GM13977 (cell line): ENCODE results near the gene TLE1.

Experiments used
- DNase-seq: peaks from one replicate; pipeline ENCODE4 v3.0.0; 2012; ENCODE audit warnings: low spot score
- CTCF ChIP-seq: IDR thresholded peaks from 2 replicates; pipeline ENCODE4 v1.5.1; 2012; ENCODE audit warnings: mild to moderate bottlenecking, control low read depth; ENCODE audit not compliant: insufficient read depth; ENCODE audit errors: extremely low read depth, missing control alignments
- in situ Hi-C: fragments of 300-500 bp; cut with MboI; formaldehyde crosslinking; loops from one replicate; pipeline ENCODE4 v1.12.0; 2022; ENCODE audit warnings: low sequenced_read_pairs, low pct_unique_long_range_greater_than_20kb, mixed read lengths, inconsistent platforms; ENCODE audit not compliant: unreplicated experiment

The TLE1 gene

GRCh38 chr9:81656004-81656403 lies 33.3 kb downstream of the TLE1 start:
- DNase-seq: no peak
- in situ Hi-C loops: no loop called here

GRCh38 chr9:81653240-81653639 lies 36.1 kb downstream of the TLE1 start:
- in situ Hi-C loops: no loop called here
- TF ChIP-seq CTCF: no peak
- DNase-seq: no peak

More at GRCh38 chr9:81656004-81656403, 33.3 kb downstream of the TLE1 start:
- no peak for TF ChIP-seq CTCF

- no peak for TF ChIP-seq CTCF
- no peak for DNase-seq
- in situ Hi-C loops: no loop called here
Measured at GRCh38 chr9:81652058-81652687, 37.2 kb downstream of the TLE1 start.

- no peak for DNase-seq
- in situ Hi-C loops: no loop called here
- no peak for TF ChIP-seq CTCF
Measured at GRCh38 chr9:81650586-81651515, 38.5 kb downstream of the TLE1 start.

- in situ Hi-C loops: no loop called here
- DNase-seq: no peak
Measured at GRCh38 chr9:81649475-81650240, 39.7 kb downstream of the TLE1 start.

More at GRCh38 chr9:81649475-81650240, 39.7 kb downstream of the TLE1 start:
- TF ChIP-seq CTCF: no peak
